Uterus (tissue), 4 donors: ENCODE results near the gene DNAH17. TPM values are rescaled to one million over a fixed set of nuclear protein-coding genes. Genes with fewer than 3 reads are reported as not detected.

ENCODE experiments used
- DNase-seq, 2 donors: peaks; one replicate each; pipeline ENCODE4 v3.0.0-alpha.2; 2019 to 2020
- H3K27ac ChIP-seq, 2 donors: fragments of 200-600 bp; sonication (generic); 1 replicate in 1 of 2; 2 replicates in 1 of 2; pipeline ENCODE4 v1.5.1; 2016 to 2018
- H3K27me3 ChIP-seq, 2 donors: fragments of 200-600 bp; sonication (generic); one replicate each; pipeline ENCODE4 v1.5.1; 2018 to 2019; ENCODE audit warnings: control low read depth in 1 of 2
- H3K36me3 ChIP-seq, 2 donors: fragments of 200-600 bp; sonication (generic); one replicate each; pipeline ENCODE4 v1.5.1; 2019; ENCODE audit warnings: control low read depth in 1 of 2
- H3K4me1 ChIP-seq, 2 donors: fragments of 200-600 bp; sonication (generic); one replicate each; pipeline ENCODE4 v1.5.1; 2018 to 2019; ENCODE audit warnings: control low read depth in 1 of 2
- H3K4me3 ChIP-seq, 2 donors: fragments of 200-600 bp; sonication (generic); 1 replicate in 1 of 2; 2 replicates in 1 of 2; pipeline ENCODE4 v1.5.1; 2018 to 2019; ENCODE audit warnings: mild to moderate bottlenecking in 1 of 2
- H3K9me3 ChIP-seq, 2 donors: fragments of 200-600 bp; sonication (generic); one replicate each; pipeline ENCODE4 v1.5.1; 2019; ENCODE audit warnings: control low read depth in 1 of 2
- POLR2A ChIP-seq, 2 donors: fragments of 450-650 bp; IDR thresholded peaks; one replicate each; pipeline ENCODE4 v1.6.1; 2016; ENCODE audit warnings: antibody characterized with exemption in 2 of 2, mild to moderate bottlenecking in 1 of 2, moderate library complexity in 1 of 2
- intact Hi-C: fragments of 100-400 bp; cut with DNase I; formaldehyde crosslinking; loops from one replicate; pipeline ENCODE4 v1.15.1; 2023; ENCODE audit warnings: low total_unique reads
- total RNA-seq, 4 donors: library from RNA; depleted of rRNA in 3 of 4; stranded (reverse); fragments of >200 nt in 3 of 4; gene quantifications; one replicate each; pipeline versions ENCODE4 v1.1.0 to v1.2.4, GENCODE V29; 2014 to 2023
- TF ChIP-seq, protein P1 (sequence below), 4 experiments: fragments of 200-600 bp in 2 of 4; fragments of 450-650 bp in 2 of 4; sonication (generic) in 2 of 4; IDR thresholded peaks; one replicate each; pipeline ENCODE4 v1.5.1; 2016 to 2019; ENCODE audit warnings: antibody characterized with exemption in 4 of 4, mild to moderate bottlenecking in 2 of 4, moderate library complexity in 1 of 4
- donor health status: DM: yes; HTN: yes; CAD: no.

The DNAH17 gene
- total RNA-seq, 4 donors from 2014 or later: 0.03 to 1.1 TPM; not detected in 2

DNA sequence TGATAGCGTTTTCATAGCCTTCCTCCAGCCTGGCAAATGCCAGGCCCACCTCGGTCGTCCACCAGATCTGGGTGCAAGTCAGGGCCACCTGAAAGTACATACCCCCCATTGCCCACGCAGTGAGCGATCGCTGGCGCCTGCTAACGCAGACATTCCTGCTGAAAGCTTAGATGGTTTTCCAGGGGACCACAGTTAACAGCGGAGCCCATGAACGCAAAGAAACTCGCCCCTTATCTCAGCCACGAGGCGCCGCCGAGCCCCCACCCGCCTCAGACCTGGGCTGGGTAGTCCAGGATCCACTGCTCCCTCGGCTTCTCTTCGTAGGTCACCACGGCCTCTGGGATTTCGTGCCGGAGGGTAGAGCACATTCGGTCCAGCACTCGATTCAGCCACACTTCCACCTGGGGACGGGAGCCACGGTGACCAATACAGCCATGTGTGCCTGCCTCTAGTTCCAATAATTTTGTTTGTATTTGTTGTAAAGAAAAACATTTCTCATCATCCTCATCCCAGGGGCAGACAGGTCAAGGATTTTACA, 74.5 kb downstream of the DNAH17 start:
- intact Hi-C loops: no loop called here
- Histone ChIP-seq H3K36me3 (no peaks in the 10 kb centered on the region), H3K4me3 (no peak overlapping the region), H3K9me3 (no peaks in the 10 kb centered on the region), H3K4me1 (no peaks in the 10 kb centered on the region), H3K27ac (no peak overlapping the region), H3K27me3 (no peaks in the 10 kb centered on the region)
- DNase-seq: no peak
- TF ChIP-seq, protein P1, sequence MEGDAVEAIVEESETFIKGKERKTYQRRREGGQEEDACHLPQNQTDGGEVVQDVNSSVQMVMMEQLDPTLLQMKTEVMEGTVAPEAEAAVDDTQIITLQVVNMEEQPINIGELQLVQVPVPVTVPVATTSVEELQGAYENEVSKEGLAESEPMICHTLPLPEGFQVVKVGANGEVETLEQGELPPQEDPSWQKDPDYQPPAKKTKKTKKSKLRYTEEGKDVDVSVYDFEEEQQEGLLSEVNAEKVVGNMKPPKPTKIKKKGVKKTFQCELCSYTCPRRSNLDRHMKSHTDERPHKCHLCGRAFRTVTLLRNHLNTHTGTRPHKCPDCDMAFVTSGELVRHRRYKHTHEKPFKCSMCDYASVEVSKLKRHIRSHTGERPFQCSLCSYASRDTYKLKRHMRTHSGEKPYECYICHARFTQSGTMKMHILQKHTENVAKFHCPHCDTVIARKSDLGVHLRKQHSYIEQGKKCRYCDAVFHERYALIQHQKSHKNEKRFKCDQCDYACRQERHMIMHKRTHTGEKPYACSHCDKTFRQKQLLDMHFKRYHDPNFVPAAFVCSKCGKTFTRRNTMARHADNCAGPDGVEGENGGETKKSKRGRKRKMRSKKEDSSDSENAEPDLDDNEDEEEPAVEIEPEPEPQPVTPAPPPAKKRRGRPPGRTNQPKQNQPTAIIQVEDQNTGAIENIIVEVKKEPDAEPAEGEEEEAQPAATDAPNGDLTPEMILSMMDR (IDR thresholded peaks at IDR 0.05): no peak
- no peak for TF ChIP-seq POLR2A (IDR thresholded peaks at IDR 0.05)

DNA sequence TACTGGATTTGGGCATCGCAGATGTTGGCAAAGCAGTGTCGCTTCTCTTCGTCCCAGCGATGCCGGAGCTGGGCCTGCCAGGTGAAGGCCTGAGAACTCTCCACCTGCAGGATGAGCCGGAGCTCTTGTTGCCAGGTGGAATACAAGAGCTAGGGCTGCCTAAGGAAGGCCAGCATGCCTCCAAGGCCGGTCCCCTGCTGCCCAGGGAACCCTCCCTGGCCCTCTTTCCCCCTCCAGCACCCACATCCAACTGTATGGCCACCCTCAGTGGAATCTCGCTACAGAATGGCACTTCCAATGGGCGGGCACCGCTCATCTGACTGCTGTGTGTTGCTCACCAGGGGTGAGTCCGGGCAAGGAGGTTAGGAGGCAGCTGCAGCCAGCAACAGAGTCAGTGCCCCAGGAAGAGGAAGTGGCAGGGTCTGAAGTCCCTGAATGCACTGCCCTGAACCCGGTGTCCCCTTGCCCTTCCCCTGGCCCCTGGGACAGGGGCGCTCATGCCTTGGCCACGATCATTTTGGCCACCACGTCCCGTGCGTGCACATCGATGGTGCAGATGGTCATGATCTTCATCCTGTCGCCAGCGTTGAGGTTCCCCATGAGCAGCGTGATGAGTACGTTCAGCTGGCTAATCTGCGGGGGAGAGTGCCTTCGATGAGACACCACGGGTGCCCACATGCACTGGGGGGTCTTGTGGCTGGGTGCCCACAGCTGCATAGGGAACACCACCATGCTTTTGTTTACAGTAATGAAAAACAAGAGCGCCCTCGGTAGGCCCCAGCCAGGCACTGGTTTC, 75.8 kb downstream of the DNAH17 start:
- Histone ChIP-seq H3K4me1 (no peaks in the 10 kb centered on the region), H3K27ac (no peak overlapping the region), H3K9me3 (no peaks in the 10 kb centered on the region), H3K27me3 (no peaks in the 10 kb centered on the region), H3K4me3 (no peak overlapping the region), H3K36me3 (no peaks in the 10 kb centered on the region)
- TF ChIP-seq POLR2A (IDR thresholded peaks at IDR 0.05): no peak
- TF ChIP-seq, protein P1 (IDR thresholded peaks at IDR 0.05): no peak
- intact Hi-C loops: no loop called here
- no peak for DNase-seq

DNA sequence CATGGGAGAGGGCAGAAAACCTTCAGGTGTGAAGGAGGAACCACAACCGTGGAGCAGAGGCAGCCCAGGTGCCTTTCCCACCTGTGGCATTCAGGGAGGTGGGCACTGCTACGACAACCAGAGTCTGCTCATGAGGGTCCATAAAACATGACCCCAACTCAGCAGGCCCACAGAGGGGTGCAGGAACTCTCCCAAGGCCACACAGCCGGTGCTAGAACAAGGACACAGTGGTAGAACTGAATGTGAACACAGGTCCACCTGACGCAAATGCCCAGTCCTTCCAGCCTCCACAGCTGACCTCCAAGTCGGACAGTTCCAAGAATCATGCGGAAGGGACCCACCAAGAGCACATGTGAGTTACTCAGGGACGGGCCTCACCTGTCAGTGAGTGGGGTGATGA, 76.4 kb downstream of the DNAH17 start:
- Histone ChIP-seq H3K4me1 (no peaks in the 10 kb centered on the region), H3K36me3 (no peaks in the 10 kb centered on the region), H3K27me3 (no peaks in the 10 kb centered on the region), H3K9me3 (no peaks in the 10 kb centered on the region), H3K4me3 (no peak overlapping the region), H3K27ac (no peak overlapping the region)
- DNase-seq: no peak
- TF ChIP-seq, protein P1 (IDR thresholded peaks at IDR 0.05): no peak
- no peak for TF ChIP-seq POLR2A (IDR thresholded peaks at IDR 0.05)
- intact Hi-C loops: no loop called here

DNA sequence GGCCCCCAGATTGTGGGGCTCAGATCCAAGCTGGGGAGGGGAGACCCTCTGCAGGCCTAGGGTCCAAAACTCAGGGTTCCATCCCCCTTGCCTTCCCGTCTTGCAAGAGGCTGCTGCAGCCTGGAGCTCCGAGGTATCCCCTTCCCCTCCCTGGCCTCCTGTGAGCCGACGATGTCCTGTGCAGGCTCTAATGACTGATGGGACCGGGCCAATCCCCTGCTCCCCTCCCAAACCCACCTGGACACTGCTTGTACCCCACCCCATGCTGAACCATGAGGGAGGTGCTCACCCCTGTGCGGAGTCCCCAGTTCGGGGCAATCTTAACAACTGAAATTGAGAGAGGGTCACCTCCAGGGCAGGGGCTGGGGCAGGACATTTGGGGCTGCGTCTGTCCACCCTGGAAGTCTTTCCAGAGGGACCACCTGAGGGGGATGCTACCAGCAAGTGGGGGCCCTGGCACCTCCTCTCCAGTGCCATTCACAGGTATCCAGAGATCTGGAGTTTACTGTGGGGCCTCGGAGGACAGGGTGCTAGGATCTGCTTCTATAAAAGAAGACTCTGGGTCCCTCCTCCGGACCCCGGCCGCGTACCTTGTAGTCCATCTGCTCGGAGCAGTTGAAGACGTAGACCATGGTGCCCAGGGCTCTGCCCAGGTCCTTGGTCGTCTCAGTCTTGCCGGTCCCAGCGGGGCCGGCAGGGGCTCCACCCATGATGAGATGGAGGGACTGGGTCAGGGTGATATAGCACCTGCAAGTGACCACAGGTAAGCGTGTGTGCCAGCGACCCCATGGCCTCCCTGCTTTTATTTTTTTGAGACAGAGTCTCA, 77.3 kb downstream of the DNAH17 start:
- no peak overlapping the region for H3K27ac ChIP-seq
- H3K9me3 ChIP-seq: no peaks in the 10 kb centered on the region
- intact Hi-C loops: no loop called here
- no peaks in the 10 kb centered on the region for H3K36me3 ChIP-seq
- no peak for DNase-seq
- no peak overlapping the region for H3K4me3 ChIP-seq
- H3K27me3 ChIP-seq: no peaks in the 10 kb centered on the region
- H3K4me1 ChIP-seq: no peaks in the 10 kb centered on the region
- TF ChIP-seq, protein P1 (IDR thresholded peaks at IDR 0.05): no peak
- TF ChIP-seq POLR2A (IDR thresholded peaks at IDR 0.05): no peak

DNA sequence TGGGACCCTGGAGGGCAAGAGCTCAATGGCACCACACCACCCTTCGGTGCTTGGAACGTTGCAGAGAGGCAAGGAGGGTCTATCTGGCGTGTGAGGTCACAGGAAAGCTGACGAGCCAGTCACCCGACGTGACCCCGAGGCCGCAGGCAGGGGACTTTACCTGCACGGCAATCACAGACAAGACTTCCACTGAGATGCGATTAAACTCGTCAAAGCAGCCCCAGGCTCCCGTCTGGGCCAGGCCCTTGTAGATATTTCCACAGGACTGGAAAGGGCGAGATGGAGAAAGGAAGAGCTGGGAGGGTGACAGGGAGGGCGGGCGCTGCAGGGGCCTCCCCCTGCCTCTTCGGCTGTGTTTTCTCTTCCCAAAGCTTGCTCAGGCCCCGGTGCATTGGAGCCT, 78.3 kb downstream of the DNAH17 start:
- Histone ChIP-seq H3K4me3 (no peak overlapping the region), H3K27me3 (no peaks in the 10 kb centered on the region), H3K27ac (no peak overlapping the region), H3K9me3 (no peaks in the 10 kb centered on the region), H3K4me1 (no peaks in the 10 kb centered on the region), H3K36me3 (no peaks in the 10 kb centered on the region)
- intact Hi-C loops: no loop called here
- DNase-seq: no peak
- TF ChIP-seq POLR2A (IDR thresholded peaks at IDR 0.05): no peak
- TF ChIP-seq, protein P1 (IDR thresholded peaks at IDR 0.05): no peak
